Hair follicular keratinocyte (primary cell): ENCODE data around the gene TEKTIP1. TPM values are rescaled to one million over a fixed set of nuclear protein-coding genes. Genes with fewer than 3 reads are reported as not detected.

Experiments
- total RNA-seq: library from RNA; depleted of rRNA; stranded (reverse); fragments of >200 nt; gene quantifications from 2 replicates; pipeline ENCODE4 v1.2.3, GENCODE V29; 2015

TEKTIP1 gene
- not detected in 2 replicates for total RNA-seq

DNA sequence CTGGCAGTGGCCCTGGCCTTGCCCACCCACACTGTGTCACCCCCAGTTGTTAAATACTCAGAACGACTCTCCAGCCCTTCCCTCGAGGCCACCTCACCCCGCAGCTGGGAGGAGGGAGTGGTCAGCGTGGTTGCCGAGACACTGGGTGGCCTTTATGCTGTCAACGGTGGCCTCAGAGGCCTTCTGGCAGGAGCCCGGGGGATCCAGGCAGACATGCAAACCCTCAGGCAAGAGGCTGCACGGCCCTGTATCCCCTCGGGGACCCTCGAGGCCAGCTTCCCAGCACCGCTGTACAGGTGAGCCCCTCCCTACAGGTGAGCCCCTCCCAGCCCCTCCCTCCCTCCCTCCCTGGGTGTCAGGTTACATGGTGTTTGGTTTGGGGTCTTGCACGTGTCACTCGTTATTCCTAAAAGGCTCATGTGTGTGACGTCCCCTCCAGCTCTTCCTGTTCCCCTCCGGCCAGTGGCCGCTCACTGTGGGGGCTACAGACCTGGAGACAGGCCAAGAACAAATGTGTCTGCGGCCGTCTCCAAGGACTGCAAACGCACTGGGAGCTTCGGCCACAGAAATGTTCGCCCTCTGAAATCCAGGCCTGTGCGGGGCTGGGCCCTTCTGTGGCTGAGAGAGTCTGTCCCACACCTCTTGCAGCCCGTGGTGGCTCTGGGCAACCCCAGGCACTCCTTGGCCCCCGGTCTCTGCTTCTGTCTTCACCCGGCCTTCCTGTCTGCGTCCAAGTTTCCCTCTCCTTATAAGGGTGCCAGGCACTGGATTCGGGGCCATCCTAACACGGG is at the start of gene TEKTIP1:
TSS of gene TEKTIP1 (plus strand) at position 210 of the 791 bp plus-strand sequence. CDS start at position 214, 4 bp downstream.

DNA sequence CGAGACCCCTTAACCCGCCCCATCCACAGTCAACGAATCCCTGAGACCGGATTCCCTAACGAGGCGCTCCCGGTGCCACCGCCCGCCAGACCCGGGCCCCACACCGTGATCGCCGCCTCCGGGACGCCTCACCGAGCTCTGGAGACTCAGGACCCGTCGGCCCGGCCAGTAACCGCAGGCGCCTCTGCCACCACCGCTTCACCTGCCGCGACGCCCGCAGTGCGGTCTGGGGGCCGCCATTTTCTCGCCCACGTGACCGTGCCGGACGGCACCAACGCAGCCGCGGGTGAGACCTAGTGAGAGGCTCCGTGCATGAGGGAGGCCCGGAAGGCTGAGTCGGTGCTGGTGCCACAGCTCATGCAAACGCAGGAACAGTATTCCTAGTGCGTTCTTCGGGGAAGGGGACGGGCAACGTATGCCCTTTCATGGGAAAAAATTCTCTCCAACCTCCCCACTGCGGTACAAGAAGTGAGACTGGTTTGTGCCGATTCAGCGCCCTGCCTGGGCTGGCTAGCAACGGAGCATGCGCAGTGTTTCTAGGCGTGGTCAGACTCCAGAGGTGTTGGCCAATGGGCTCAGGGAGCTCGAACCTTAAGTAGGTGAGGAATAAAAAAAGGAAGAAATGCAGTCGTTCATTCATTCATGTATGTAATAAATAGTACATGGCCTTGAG is 38.4 kb upstream of the TEKTIP1 start, which contains the start of gene DOHH:
TSS of gene DOHH (minus strand) at position 246 of the 673 bp plus-strand sequence. CDS start 3,860 bp downstream, outside the sequence.

DNA sequence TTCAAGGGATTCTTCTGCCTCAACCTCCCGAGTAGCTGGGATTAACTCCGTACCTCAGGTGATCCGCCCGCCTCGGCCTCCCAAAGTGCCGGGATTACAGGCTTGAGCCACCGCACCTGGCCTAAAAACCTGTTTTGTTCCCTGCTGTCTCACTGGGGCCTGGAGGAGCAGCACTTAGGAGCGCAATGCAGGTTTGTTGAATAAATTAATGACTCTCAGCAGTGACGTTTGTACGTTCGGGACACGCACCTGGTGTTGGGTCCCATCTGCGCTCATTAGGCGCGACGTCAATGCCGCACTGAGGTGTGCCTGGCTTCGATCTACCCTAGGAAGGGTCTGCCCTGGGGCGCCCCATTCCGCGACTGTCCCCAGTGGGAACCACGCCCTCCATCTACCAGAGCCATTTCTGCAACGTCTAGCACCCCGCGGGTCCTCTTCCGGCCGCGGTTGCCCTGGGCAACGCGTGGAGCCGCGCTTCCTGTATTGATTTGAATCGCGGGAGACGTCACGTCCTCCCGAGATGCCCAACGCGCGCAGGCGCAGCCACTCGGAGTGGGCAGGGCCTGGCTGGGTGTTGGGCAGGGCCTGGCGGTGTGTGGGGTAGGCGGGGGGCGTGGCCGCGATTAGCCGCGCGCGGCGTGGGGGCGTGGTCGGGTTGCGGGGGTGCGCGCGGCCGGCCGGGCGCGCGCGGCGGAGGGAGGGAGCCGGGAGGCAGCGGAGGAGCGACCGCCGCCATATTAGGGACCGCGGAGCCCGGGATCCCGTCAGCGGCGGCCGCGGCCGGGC is 33.2 kb upstream of the TEKTIP1 start, which contains the start of gene FZR1:
TSS of gene FZR1 (plus strand) at position 714 of the 786 bp plus-strand sequence. CDS start 16,679 bp downstream, outside the sequence.

DNA sequence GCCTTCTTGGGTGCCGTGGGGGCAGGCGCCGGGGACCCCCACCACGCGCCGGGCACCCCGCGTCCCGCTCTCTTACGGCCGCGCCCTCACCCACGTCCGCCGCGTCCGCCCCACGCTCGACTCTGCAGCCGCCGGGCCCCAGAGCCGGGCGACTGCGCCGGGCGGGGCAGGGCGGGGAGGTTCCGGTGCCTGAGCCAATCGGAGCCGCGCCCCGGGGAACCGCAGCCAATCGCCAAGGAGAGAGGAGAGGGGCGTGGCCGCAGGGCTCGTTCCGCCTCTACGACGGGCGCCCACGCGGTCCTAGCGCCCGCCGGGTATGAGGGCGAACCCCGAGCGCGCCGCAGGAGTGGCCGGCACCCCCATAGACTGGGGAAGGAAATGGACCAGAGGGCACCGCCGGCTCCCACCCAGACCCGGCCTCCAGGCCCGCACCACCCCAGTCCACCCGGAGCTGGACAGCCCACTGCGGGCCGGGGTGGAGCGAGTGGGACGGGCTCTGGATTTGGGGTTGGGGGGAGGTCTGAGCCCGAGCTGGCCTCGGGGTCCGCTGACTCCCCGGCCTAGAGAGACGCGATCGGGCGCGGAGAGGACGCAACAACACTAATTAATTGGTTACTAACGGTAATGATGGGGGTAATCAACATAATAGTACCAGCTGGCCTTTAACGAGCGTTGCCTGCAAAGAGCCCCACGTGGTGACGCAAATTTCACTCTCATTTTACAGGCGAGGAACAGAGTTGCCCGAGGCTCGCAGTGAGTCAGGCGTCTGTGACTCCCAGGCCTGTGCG is 18.7 kb downstream of the TEKTIP1 start, which contains the start of gene MFSD12:
TSS of gene MFSD12 (minus strand) at position 126 of the 788 bp plus-strand sequence. CDS start 183 bp downstream, outside the sequence.

DNA sequence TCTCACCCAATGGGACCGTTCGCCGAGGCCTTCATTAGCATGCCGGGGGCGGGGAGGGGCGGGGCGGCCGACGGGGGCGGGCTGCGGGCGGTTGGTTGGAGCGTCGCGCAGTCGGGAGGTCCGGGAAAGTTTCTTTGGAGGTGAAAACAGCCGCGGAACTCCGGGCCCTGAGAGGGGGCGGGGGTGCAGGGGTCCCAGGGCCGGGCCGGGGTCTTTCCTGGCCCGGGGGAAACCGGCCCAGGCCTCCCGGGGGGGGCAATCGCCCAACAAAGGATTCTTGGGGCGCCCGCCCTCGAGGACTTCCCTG is 33.8 kb downstream of the TEKTIP1 start, which contains the start of gene HMG20B:
TSS of gene HMG20B (plus strand) at position 90 of the 307 bp plus-strand sequence. CDS start 366 bp downstream, outside the sequence.

DNA sequence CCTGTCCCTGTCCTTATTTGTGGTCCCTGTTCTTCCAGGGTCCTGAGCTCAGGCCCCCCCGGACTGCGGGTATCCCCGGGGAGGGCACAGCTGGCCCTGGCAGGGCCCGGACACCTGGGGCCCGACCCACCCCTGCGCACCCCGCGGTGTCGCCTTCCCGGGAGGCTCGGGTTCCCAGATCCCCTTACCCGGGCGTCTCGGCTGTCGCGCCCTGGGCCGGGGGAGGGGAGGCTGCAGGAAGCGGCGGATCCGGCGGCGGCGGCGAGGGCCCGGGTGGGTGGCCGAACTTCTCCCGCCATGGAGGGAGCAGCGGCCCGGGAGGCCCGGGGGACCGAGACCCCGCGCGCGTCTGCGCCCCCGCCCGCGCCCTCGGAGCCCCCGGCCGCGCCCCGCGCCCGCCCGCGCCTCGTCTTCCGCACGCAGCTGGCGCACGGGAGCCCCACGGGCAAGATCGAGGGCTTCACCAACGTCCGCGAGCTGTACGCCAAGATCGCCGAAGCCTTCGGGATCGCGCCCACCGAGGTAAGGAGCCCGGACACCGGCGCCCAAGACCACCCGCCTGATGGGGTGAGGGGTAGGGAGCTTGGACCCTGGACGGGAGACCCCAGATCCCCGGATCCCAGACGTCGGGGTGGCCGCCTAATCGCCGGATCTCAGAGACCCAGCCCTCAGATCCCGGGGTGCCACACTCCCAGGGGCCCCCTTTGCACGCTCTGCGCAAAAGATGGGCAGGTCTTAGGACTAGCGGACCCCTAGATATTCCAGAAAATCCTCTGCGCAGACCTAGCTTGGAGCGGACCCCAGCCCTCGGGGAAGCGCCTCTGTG is 46.5 kb downstream of the TEKTIP1 start, which contains the start of gene GIPC3:
TSS of gene GIPC3 (plus strand) at position 178 of the 826 bp plus-strand sequence. CDS start at position 298, 120 bp downstream.

Other genes with a start within 250 kb of the TEKTIP1 start
- gene NFIC, start 172.6 kb upstream of the TEKTIP1 start, total RNA-seq, result 17.6 and 24.9 TPM in 2 replicates
- gene SMIM24, start 58.6 kb upstream of the TEKTIP1 start, total RNA-seq, result not detected in 2 replicates
- not detected in 2 replicates for gene SMIM44, start 55.7 kb upstream of the TEKTIP1 start, total RNA-seq
- gene DOHH, start 38.5 kb upstream of the TEKTIP1 start, total RNA-seq, result 23.4 and 39.8 TPM in 2 replicates
- gene FZR1, start 32.9 kb upstream of the TEKTIP1 start, total RNA-seq, result 28.0 and 47.8 TPM in 2 replicates
- 46.5 and 62.0 TPM in 2 replicates for gene MFSD12, start 18.4 kb downstream of the TEKTIP1 start, total RNA-seq
- 88.2 and 115 TPM in 2 replicates for gene HMG20B, start 33.8 kb downstream of the TEKTIP1 start, total RNA-seq
- not detected in 2 replicates for gene GIPC3, start 46.3 kb downstream of the TEKTIP1 start, total RNA-seq
- gene TBXA2R, start 67.7 kb downstream of the TEKTIP1 start, total RNA-seq, result 0.23 TPM in 2 replicates
- 31.4 and 36.1 TPM in 2 replicates for gene CACTIN, start 87.6 kb downstream of the TEKTIP1 start, total RNA-seq
- gene PIP5K1C, start 161.3 kb downstream of the TEKTIP1 start, total RNA-seq, result 9.6 and 10.5 TPM in 2 replicates
- gene TJP3, start 169.2 kb downstream of the TEKTIP1 start, total RNA-seq, result under 0.01 and 1.7 TPM in 2 replicates
- gene APBA3, start 222.5 kb downstream of the TEKTIP1 start, total RNA-seq, result 15.5 and 16.0 TPM in 2 replicates
- 56.5 and 77.3 TPM in 2 replicates for gene MRPL54, start 223.5 kb downstream of the TEKTIP1 start, total RNA-seq
- gene RAX2, start 233.1 kb downstream of the TEKTIP1 start, total RNA-seq, result not detected in 2 replicates
- not detected in 2 replicates for gene MATK, start 247.2 kb downstream of the TEKTIP1 start, total RNA-seq